GM12878 (cell line): Measurements from ENCODE around the gene KIF6. TPM values are rescaled to one million over a fixed set of nuclear protein-coding genes. Genes with fewer than 3 reads are reported as not detected.

Source experiments
- ATAC-seq: fragments of 200-7000 bp; cut with Tn5 transposase; 3 replicates; pipeline ENCODE4 v1.9.1; 2020; ENCODE audit warnings: mild to moderate bottlenecking, moderate library complexity
- BruUV-seq: library from RNA; stranded (reverse); fragments of 400-500 nt; replicated peaks from 2 replicates; lab custom pipeline; 2021; lab: Mats Ljungman, UMichigan
- CTCF ChIA-PET: fragments of 300-600 bp; sonication (Branson Sonifier 250); formaldehyde crosslinking; extraction: SDS; loops from one replicate; lab custom pipeline; 2021; ENCODE audit warnings: inconsistent platforms; lab: Yijun Ruan, JAX
- POLR2A ChIA-PET: fragments of 350-600 bp; formaldehyde crosslinking; extraction: SDS; loops from one replicate; lab custom pipeline; 2021; ENCODE audit warnings: inconsistent platforms; lab: Charles Lee
- RAD21 ChIA-PET: fragments of 300-600 bp; sonication (Branson Sonifier 250); formaldehyde crosslinking; loops from one replicate; lab custom pipeline; 2023; ENCODE audit warnings: antibody characterized with exemption; ENCODE audit not compliant: unreplicated experiment; lab: Charles Lee
- SMC1A ChIA-PET: fragments of 300-600 bp; sonication (Branson Sonifier 250); formaldehyde crosslinking; loops from one replicate; lab custom pipeline; 2023; ENCODE audit not compliant: unreplicated experiment, uncharacterized antibody; lab: Charles Lee
- DNase-seq: peaks from one replicate; pipeline ENCODE4 v3.0.0-alpha.2; 2011; ENCODE audit warnings: low read depth, low spot score
- FAIRE-seq: peaks from 3 replicates; lab custom pipeline; 2011; peaks lifted over from hg19 to GRCh38; lab: Jason Lieb, UNC
- H2AFZ ChIP-seq: 2 replicates; pipeline ENCODE4 v1.6.0; 2011; ENCODE audit warnings: low read depth, low read length, control low read depth; ENCODE audit not compliant: control insufficient read depth
- H3K27ac ChIP-seq: 2 replicates; pipeline ENCODE4 v1.5.1; 2011; ENCODE audit warnings: control low read depth; ENCODE audit not compliant: control insufficient read depth, insufficient read depth
- H3K27me3 ChIP-seq, 2 experiments: replicated peaks in 1 of 2; 2 replicates each; pipeline versions ENCODE4 v1.6.0 to v1.6.1; 2011; ENCODE audit warnings: low read length in 1 of 2; ENCODE audit not compliant: control insufficient read depth in 2 of 2, insufficient read depth in 2 of 2
- H3K36me3 ChIP-seq, 2 experiments: 2 replicates each; pipeline ENCODE4 v1.5.1; 2011; ENCODE audit warnings: low read length in 1 of 2; ENCODE audit not compliant: control insufficient read depth in 2 of 2, insufficient read depth in 2 of 2
- H3K4me1 ChIP-seq: 2 replicates; pipeline ENCODE4 v1.6.1; 2011; ENCODE audit warnings: mild to moderate bottlenecking, low read length, moderate library complexity, mixed read lengths; ENCODE audit not compliant: control insufficient read depth, insufficient read depth
- H3K4me2 ChIP-seq: 2 replicates; pipeline ENCODE4 v1.6.0; 2011; ENCODE audit warnings: control low read depth; ENCODE audit not compliant: control insufficient read depth, insufficient read depth
- H3K4me3 ChIP-seq: fragments of 200-600 bp; sonication (generic); 2 replicates; pipeline ENCODE4 v1.5.1; 2016
- H3K79me2 ChIP-seq: 2 replicates; pipeline ENCODE4 v1.6.0; 2011; ENCODE audit warnings: low read length; ENCODE audit not compliant: control insufficient read depth, insufficient read depth
- H3K9ac ChIP-seq: 2 replicates; pipeline ENCODE4 v1.8.0; 2011; ENCODE audit warnings: low read length, control low read depth, mixed read lengths; ENCODE audit not compliant: control insufficient read depth, insufficient read depth
- H3K9me3 ChIP-seq: replicated peaks from 3 replicates; pipeline ENCODE4 v1.5.1; 2011; ENCODE audit warnings: mild to moderate bottlenecking, low read length; ENCODE audit not compliant: control insufficient read depth, insufficient read depth
- H4K20me1 ChIP-seq: 2 replicates; pipeline ENCODE4 v1.6.0; 2011; ENCODE audit not compliant: control insufficient read depth, insufficient read depth
- BACH1 ChIP-seq: fragments of 450-650 bp; IDR thresholded peaks from 2 replicates; pipeline ENCODE4 v1.6.1; 2017; ENCODE audit warnings: mild to moderate bottlenecking, borderline replicate concordance
- CBX3 ChIP-seq: fragments of 200-600 bp; sonication (generic); IDR thresholded peaks from 2 replicates; pipeline ENCODE4 v1.6.1; 2016; ENCODE audit warnings: low read depth, borderline replicate concordance
- HDAC2 ChIP-seq: fragments of 200-600 bp; sonication (generic); IDR thresholded peaks from 2 replicates; pipeline ENCODE4 v1.6.1; 2017
- KDM1A ChIP-seq: fragments of 200-600 bp; sonication (generic); IDR thresholded peaks from 2 replicates; pipeline ENCODE4 v1.6.1; 2016; ENCODE audit warnings: borderline replicate concordance
- KLF5 ChIP-seq: fragments of 450-650 bp; IDR thresholded peaks from 2 replicates; pipeline ENCODE4 v1.6.1; 2014; ENCODE audit warnings: mild to moderate bottlenecking; ENCODE audit not compliant: partially characterized antibody
- MEF2A ChIP-seq: IDR thresholded peaks from 2 replicates; pipeline ENCODE4 v1.6.1; 2011; ENCODE audit warnings: low read depth, mild to moderate bottlenecking, low read length, moderate library complexity; ENCODE audit not compliant: insufficient read depth
- NBN ChIP-seq: fragments of 450-650 bp; IDR thresholded peaks from 2 replicates; pipeline ENCODE4 v1.6.1; 2016
- NR2C1 ChIP-seq: fragments of 450-650 bp; IDR thresholded peaks from 2 replicates; pipeline ENCODE4 v1.6.1; 2017; ENCODE audit warnings: antibody characterized with exemption, mild to moderate bottlenecking, moderate library complexity
- NR2C2 ChIP-seq: IDR thresholded peaks from 2 replicates; pipeline ENCODE4 v1.6.1; 2011; ENCODE audit warnings: borderline replicate concordance, low read depth; ENCODE audit not compliant: control insufficient read depth, insufficient read length
- POLR2A ChIP-seq: IDR thresholded peaks from 2 replicates; pipeline ENCODE4 v1.6.1; 2011; ENCODE audit warnings: low read depth, mild to moderate bottlenecking, low read length
- RB1 ChIP-seq: fragments of 450-650 bp; formaldehyde crosslinking; IDR thresholded peaks from 2 replicates; pipeline ENCODE4 v1.6.1; 2017; ENCODE audit warnings: mild to moderate bottlenecking, borderline replicate concordance
- RUNX3 ChIP-seq: IDR thresholded peaks from 2 replicates; pipeline ENCODE4 v1.6.1; 2012; ENCODE audit warnings: low read length, inconsistent platforms
- SREBF1 ChIP-seq: IDR thresholded peaks from 2 replicates; pipeline ENCODE4 v1.6.1; 2012; ENCODE audit warnings: mild to moderate bottlenecking, low read length
- STAT1 ChIP-seq: fragments of 450-650 bp; conservative IDR thresholded peaks from 2 replicates; pipeline ENCODE4 v1.6.1; 2014; ENCODE audit warnings: antibody characterized with exemption, mild to moderate bottlenecking
- USF2 ChIP-seq: IDR thresholded peaks from 2 replicates; pipeline ENCODE4 v1.6.1; 2011; ENCODE audit warnings: low read depth, low read length, improper control_type of control experiment, borderline replicate concordance
- ZNF24 ChIP-seq: fragments of 450-650 bp; IDR thresholded peaks from 2 replicates; pipeline ENCODE4 v1.6.1; 2017; ENCODE audit warnings: antibody characterized with exemption, mild to moderate bottlenecking
- WGBS: methylation state at CpG from one replicate; pipeline ENCODE4 v1.1.6; 2016; ENCODE audit warnings: low lambda C conversion rate; ENCODE audit not compliant: insufficient replicate concordance, insufficient coverage; ENCODE audit errors: missing lambda C conversion rate; 5-methylcytosine and 5-hydroxymethylcytosine counted together
- in situ Hi-C: fragments of 300-500 bp; cut with MboI; formaldehyde crosslinking; loops from 9 replicates; pipeline ENCODE4 v1.14.3; 2018; ENCODE audit warnings: mixed read lengths
- intact Hi-C: fragments of 100-400 bp; cut with micrococcal nuclease; formaldehyde crosslinking; loops from one replicate; pipeline ENCODE4 v1.14.2; 2022; ENCODE audit not compliant: unreplicated experiment
- polyA plus RNA-seq, 11 experiments: library from polyadenylated mRNA; depleted of rRNA in 4 of 11; unstranded in 6 of 11; stranded (reverse) in 5 of 11; fragments of >200 nt; fragmentation: Nextera tagmentation in 4 of 11; fragmentation: Illumina TruSeq in 1 of 11; extraction: Ambion mirVana in 4 of 11; extraction: Trizol in 1 of 11; gene quantifications; 1 replicate in 1 of 11; 2 replicates in 10 of 11; pipeline versions ENCODE4 v1.2.1 to v1.2.3, GENCODE V29; 2011 to 2016; ENCODE audit warnings: inconsistent platforms in 2 of 11, missing spikeins in 2 of 11, low read depth in 1 of 11
- total RNA-seq, 4 experiments: library from RNA; depleted of rRNA in 3 of 4; stranded (reverse); fragments of >200 nt in 3 of 4; fragmentation: Illumina TruSeq in 1 of 4; extraction: Trizol in 1 of 4; gene quantifications; 2 replicates each; pipeline versions ENCODE4 v1.2.1 to v1.2.3, GENCODE V29; 2013 to 2021
- TF ChIP-seq, protein P1 (sequence below): fragments of 450-650 bp; IDR thresholded peaks from 2 replicates; pipeline ENCODE4 v1.6.1; 2017; ENCODE audit warnings: mild to moderate bottlenecking

Gene KIF6
- total and polyA plus RNA-seq, 10 of the 15 experiments (the other 5 are each of a cell fraction or from before 2014, with no cell fraction given), result 0.09 to 1.0 (median 0.28) TPM

DNA sequence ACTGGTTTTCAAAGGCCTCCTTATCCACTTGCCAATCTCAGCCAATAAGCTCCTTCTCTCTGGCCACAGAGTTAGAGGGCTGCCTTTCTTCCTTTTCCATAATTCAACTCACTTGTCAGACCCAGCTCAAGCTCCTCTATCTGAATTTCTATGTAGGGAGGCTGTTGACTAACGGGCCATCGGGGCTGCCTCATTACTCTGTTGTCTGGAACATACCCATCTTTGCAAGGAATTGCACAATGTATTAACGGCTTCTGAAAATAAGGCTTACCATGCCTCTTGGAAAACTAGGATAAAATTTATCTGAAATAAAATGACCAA is 28.5 kb upstream of the KIF6 start:
- no peaks in the 10 kb centered on the region; the same call in 2 of the 3 replicates for H3K9me3 ChIP-seq
- H3K4me3 ChIP-seq, result no peak overlapping the region
- WGBS, result 28% methylated on average over 3 of the region's 3 CpGs
- SMC1A ChIA-PET, result interaction anchor here (0.7 to 2.2 kb wide), 15 partner anchors 20 to 389 kb away, joined by 3 to 8 read pairs (median 4); no protein-coding TSS in a partner anchor
- intact Hi-C loops, result loop anchor here (5.0 kb wide), 1 partner anchor 391 kb away; no protein-coding TSS in a partner anchor
- RAD21 ChIA-PET, result interaction anchor here (0.6 to 1.2 kb wide), 3 partner anchors 67 to 301 kb away, joined by 3 read pairs; no protein-coding TSS in a partner anchor
- no peak for FAIRE-seq
- no peaks in the 10 kb centered on the region for H3K27me3 ChIP-seq
- H3K4me1 ChIP-seq, result no peaks in the 10 kb centered on the region
- H3K4me2 ChIP-seq, result no peak overlapping the region
- TF ChIP-seq BACH1, result no peak
- no peak for TF ChIP-seq NR2C2
- TF ChIP-seq HDAC2, result no peak
- no peak for TF ChIP-seq NBN
- TF ChIP-seq STAT1, result no peak
- TF ChIP-seq SREBF1, result no peak
- TF ChIP-seq NR2C1, result no peak
- no peak for TF ChIP-seq USF2
- no peak for TF ChIP-seq RUNX3
- TF ChIP-seq KLF5, result no peak
- TF ChIP-seq CBX3, result no peak
- TF ChIP-seq MEF2A, result no peak
- TF ChIP-seq POLR2A, result no peak
- TF ChIP-seq, protein P1, sequence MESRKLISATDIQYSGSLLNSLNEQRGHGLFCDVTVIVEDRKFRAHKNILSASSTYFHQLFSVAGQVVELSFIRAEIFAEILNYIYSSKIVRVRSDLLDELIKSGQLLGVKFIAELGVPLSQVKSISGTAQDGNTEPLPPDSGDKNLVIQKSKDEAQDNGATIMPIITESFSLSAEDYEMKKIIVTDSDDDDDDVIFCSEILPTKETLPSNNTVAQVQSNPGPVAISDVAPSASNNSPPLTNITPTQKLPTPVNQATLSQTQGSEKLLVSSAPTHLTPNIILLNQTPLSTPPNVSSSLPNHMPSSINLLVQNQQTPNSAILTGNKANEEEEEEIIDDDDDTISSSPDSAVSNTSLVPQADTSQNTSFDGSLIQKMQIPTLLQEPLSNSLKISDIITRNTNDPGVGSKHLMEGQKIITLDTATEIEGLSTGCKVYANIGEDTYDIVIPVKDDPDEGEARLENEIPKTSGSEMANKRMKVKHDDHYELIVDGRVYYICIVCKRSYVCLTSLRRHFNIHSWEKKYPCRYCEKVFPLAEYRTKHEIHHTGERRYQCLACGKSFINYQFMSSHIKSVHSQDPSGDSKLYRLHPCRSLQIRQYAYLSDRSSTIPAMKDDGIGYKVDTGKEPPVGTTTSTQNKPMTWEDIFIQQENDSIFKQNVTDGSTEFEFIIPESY, result no peak
- TF ChIP-seq KDM1A, result no peak
- TF ChIP-seq RB1, result no peak
- no peak for TF ChIP-seq ZNF24
- TF ChIP-seq, all 136 proteins: peak for 0
- Histone ChIP-seq H3K9ac (no peak overlapping the region), H2AFZ (no peak overlapping the region), H4K20me1 (no peaks in the 10 kb centered on the region), H3K27ac (no peak overlapping the region), H3K79me2 (no peaks in the 10 kb centered on the region), H3K36me3 (no peaks in the 10 kb centered on the region)
- ChIA-PET POLR2A (interaction anchor here (0.6 kb wide), 1 partner anchor 21 kb away, joined by 4 read pairs; no protein-coding TSS in a partner anchor), CTCF (interaction anchor here (0.8 to 3.1 kb wide), 6 partner anchors 9 to 302 kb away, joined by 3 to 9 read pairs (median 4); no protein-coding TSS in a partner anchor)
- BruUV-seq, result no TSS peak
- ATAC-seq (no peak; the same call in 2 of the 3 replicates), DNase-seq (no peak)
- in situ Hi-C loops, result no loop called here
